Brain microvascular endothelial cell (primary cell): ENCODE measurements around the gene SMIM35.
"Not testable (repeated sequence)": the region's sequence is repeated elsewhere in the genome, so short reads cannot be mapped to it uniquely, and the experiment has no call there.

ENCODE experiments used
- DNase-seq: peaks from one replicate; pipeline ENCODE4 v3.0.0-alpha.2; 2020
- H3K27ac ChIP-seq: fragments of 250-450 bp; sonication (Bioruptor Pico); 2 replicates; pipeline ENCODE4 v1.5.1; 2020; ENCODE audit warnings: mild to moderate bottlenecking, moderate library complexity
- H3K27me3 ChIP-seq: fragments of 250-450 bp; sonication (Bioruptor Pico); replicated peaks from 2 replicates; pipeline ENCODE4 v1.5.1; 2020; ENCODE audit warnings: mild to moderate bottlenecking
- H3K36me3 ChIP-seq: fragments of 250-450 bp; sonication (Bioruptor Pico); replicated peaks from 2 replicates; pipeline ENCODE4 v1.5.1; 2020; ENCODE audit warnings: mild to moderate bottlenecking
- H3K4me3 ChIP-seq: 2 replicates; pipeline ENCODE4 v1.5.1; 2011; ENCODE audit warnings: low read depth, mild to moderate bottlenecking, control low read depth, low read length, moderate library complexity
- in situ Hi-C: cut with HindIII; loops from 2 replicates; pipeline ENCODE4 v1.10.0; 2017; ENCODE audit warnings: low sequenced_read_pairs, low pct_ligation_motif_present
- TF ChIP-seq, protein P1 (sequence below): IDR thresholded peaks from 2 replicates; pipeline ENCODE4 v1.5.1; 2011; ENCODE audit warnings: low read depth, mild to moderate bottlenecking, moderate library complexity, low read length, control low read depth, inconsistent platforms; ENCODE audit errors: missing control alignments

The SMIM35 gene

DNA sequence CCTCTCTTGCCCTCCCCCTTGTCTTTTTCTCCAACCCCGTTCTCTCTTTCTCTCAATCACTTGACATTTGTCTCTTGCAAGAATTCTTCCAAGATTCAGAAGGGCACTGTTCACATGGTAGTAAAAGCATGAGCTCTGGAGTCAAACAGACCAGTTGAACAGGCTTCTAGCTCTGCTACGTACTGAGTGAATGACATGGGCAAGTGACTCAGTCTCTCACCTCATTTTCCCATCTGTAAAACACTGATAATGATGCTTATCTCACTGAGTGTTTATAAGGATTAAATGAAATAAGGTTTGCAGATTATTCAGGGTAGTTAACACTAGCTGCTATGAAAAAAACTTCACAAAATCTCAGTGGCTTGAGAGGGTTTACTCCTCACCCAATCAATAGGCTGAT is 106.5 kb downstream of the SMIM35 start:
- H3K4me3 ChIP-seq, result no peak overlapping the region
- in situ Hi-C loops, result no loop called here
- no peak overlapping the region for H3K27ac ChIP-seq
- H3K27me3 ChIP-seq, result no peaks in the 10 kb centered on the region
- DNase-seq, result no peak
- TF ChIP-seq, protein P1, sequence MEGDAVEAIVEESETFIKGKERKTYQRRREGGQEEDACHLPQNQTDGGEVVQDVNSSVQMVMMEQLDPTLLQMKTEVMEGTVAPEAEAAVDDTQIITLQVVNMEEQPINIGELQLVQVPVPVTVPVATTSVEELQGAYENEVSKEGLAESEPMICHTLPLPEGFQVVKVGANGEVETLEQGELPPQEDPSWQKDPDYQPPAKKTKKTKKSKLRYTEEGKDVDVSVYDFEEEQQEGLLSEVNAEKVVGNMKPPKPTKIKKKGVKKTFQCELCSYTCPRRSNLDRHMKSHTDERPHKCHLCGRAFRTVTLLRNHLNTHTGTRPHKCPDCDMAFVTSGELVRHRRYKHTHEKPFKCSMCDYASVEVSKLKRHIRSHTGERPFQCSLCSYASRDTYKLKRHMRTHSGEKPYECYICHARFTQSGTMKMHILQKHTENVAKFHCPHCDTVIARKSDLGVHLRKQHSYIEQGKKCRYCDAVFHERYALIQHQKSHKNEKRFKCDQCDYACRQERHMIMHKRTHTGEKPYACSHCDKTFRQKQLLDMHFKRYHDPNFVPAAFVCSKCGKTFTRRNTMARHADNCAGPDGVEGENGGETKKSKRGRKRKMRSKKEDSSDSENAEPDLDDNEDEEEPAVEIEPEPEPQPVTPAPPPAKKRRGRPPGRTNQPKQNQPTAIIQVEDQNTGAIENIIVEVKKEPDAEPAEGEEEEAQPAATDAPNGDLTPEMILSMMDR, result no peak
- H3K36me3 ChIP-seq, result no peaks in the 10 kb centered on the region

GRCh38 chr11:117979481-117980211 is 107.1 kb downstream of the SMIM35 start:
- in situ Hi-C loops, result no loop called here
- no peak for DNase-seq

DNA sequence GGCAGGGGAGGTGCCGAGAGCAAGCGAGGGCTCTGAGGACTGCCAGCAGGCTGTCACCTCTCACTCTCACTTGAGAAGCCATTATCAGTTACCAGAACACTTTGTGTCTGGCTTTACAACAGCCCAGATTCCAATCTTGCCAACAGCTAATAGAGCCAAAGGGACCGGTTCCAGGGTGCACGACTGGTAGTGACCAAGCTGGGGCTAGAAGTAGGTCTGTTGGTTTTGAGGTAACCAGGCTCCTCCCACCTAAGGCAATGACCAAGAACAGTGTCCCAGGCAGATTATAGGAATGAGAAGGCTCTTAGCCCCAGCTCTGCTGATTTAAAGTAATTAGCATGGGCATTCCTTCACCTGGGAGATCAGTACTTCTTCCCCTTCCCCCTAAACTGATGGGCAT is 107.8 kb downstream of the SMIM35 start:
- no peak overlapping the region for H3K4me3 ChIP-seq
- DNase-seq, result no peak
- TF ChIP-seq, protein P1, result no peak
- no peak overlapping the region for H3K27ac ChIP-seq
- in situ Hi-C loops, result no loop called here
- H3K36me3 ChIP-seq, result no peaks in the 10 kb centered on the region
- no peaks in the 10 kb centered on the region for H3K27me3 ChIP-seq

More at GRCh38 chr11:117979481-117980211, 107.1 kb downstream of the SMIM35 start:
- Histone ChIP-seq H3K27me3 (no peaks in the 10 kb centered on the region), H3K36me3 (no peaks in the 10 kb centered on the region), H3K27ac (no peak overlapping the region), H3K4me3 (no peak overlapping the region)
- TF ChIP-seq, protein P1, result no peak

DNA sequence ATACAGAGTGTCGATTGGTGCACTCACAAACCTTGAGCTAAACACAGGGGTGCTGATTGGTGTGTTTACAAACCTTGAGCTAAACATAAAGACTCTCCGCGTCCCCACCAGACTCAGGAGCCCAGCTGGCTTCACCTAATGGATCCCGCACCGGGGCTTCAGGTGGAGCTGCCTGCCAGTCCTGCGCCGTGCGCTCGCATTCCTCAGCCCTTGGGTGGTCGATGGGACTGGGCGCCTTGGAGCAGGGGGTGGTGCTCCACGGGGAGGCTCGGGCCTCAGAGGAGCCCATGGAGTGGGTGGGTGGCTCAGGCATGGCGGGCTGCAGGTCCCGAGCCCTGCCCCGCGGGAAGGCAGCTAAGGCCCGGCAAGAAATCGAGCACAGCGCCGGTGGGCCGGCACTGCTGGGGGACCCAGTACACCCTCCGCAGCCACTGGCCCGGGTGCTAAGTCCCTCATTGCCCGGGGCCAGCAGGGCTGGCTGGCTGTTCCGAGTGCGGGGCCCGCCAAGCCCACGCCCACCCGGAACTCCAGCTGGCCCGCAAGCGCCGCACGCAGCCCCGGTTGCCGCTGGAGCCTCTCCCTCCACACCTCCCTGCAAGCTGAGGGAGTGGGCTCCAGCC is 108.4 kb downstream of the SMIM35 start:
- DNase-seq, in situ Hi-C loops, H3K36me3 ChIP-seq, H3K27me3 ChIP-seq, H3K27ac ChIP-seq, H3K4me3 ChIP-seq: not testable (repeated sequence)

GRCh38 chr11:117977612-117978264 is 109.0 kb downstream of the SMIM35 start:
- H3K36me3 ChIP-seq, in situ Hi-C loops, H3K27me3 ChIP-seq, DNase-seq, H3K4me3 ChIP-seq, H3K27ac ChIP-seq: not testable (repeated sequence)

GRCh38 chr11:117977029-117977428 is 109.7 kb downstream of the SMIM35 start:
- in situ Hi-C loops, result no loop called here
- DNase-seq, result no peak
- H3K36me3 ChIP-seq, result no peaks in the 10 kb centered on the region
- H3K4me3 ChIP-seq, result no peak overlapping the region
- H3K27me3 ChIP-seq, result no peaks in the 10 kb centered on the region
- H3K27ac ChIP-seq, result no peak overlapping the region
- TF ChIP-seq, protein P1, result no peak
